Central memory CD4-positive, alpha-beta T cell (primary cell): ENCODE measurements around the gene CST3.
"Not testable (repeated sequence)": the region's sequence is repeated elsewhere in the genome, so short reads cannot be mapped to it uniquely, and the experiment has no call there.

Source experiments
- DNase-seq: peaks from one replicate; pipeline ENCODE4 v3.0.0; 2022

The CST3 gene

GRCh38 chr20:23661002-23661429, 23.3 kb upstream of the CST3 start:
- no peak for DNase-seq

- no peak for DNase-seq
Measured at GRCh38 chr20:23659989-23660837, 22.5 kb upstream of the CST3 start.

DNA sequence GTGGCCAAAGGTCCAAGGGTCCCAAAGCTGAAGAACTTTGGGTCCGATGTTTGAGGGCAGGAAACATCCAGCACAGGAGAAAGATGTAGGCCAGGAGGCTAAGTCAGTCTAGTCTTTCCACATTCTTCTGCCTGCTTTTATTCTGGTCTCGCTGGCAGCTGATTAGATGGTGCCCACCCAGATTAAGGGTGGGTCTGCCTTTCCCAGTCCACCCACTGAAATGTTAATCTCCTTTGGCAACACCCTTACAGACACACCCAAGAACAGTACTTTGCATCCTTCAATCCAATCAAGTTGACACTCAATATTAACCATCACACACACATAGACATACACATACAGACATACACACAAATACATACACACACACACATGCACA, 21.8 kb upstream of the CST3 start:
- DNase-seq, result not testable (repeated sequence)

DNA sequence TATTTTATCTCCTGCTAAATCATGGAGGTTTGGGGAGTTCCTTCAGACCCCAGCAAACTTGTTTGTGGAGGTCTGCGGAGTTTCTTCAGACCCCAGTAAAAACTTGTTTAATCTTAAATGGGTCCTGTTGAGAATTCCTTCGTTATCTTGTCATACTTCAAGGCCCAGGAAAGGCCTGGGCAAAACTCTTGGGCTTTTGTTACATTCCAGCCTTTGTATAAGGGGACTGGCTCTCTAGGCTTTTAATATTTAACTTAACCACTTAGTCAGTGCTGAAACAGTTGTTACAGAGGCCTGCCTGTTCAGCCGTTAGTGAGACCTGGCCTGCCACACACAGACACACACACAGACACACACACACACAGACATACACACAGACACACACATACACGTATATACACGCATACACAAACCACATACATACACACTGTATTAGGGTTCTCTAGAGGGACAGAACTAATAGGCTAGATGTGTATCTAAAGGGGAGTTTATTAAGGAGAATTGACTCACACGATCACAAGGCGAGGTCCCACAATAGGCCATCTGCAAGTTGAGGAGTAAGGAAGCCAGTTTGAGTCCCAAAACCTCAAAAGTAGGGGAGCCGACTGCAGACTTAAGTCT, 21.3 kb upstream of the CST3 start:
- DNase-seq, result no peak

- no peak for DNase-seq
Measured at GRCh38 chr20:23658336-23658735, 20.6 kb upstream of the CST3 start.

DNA sequence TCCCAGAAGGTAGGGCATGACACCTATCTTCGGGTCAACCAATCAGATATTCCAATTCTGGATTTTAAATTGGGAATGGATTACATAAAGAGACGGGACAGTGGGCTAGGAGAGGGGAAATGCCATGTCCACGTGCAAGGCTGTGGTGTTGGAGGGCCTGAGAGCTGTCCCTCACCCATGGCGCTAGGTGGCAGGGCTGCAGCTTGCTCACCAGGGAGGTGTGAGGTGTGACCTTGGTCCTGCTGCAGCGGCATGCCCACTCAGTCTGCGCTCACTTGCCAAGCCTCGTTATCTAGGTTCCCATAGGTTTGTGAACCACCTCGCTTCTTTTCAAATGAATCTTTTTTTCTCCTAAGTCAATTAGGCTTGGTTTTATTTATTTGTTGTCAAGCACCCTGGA, 19.4 kb upstream of the CST3 start:
- DNase-seq, result no peak

- no peak for DNase-seq
Measured at GRCh38 chr20:23656372-23656771, 18.6 kb upstream of the CST3 start.

DNA sequence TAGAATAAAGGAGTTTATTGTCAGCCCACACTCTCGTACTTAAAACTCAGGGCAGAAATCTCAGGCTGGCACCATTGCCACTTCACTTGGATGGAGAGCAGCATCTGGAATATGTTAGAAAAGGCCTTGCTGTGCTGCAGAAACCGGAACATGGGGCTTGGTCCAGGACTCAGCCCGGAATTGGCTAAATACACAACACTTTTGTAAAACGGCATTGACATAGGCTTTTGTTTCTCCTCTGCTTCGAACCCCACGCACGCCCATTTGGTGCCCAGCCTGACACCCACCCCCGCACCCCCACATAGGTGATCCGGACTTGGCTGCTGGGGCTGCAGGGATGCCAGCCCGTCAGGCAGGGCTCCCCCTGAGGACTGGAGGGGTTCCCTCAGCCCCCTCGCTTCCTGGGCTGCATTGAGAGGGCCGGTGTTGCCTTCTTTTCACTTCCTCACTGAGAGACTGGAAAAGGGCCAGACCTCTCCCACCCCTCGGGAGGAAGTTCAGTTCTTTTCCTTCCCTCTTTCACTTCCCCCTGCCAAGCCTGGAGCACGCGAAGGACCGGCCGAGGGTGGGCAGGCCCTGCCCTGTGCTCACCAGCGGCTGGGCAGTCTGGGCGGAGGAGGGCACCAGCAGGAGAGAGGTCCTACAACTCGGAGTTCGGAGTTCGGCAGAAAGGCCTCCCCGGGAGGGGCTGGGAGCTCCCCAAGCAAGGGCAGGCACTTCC, 17.9 kb upstream of the CST3 start:
- no peak for DNase-seq

DNA sequence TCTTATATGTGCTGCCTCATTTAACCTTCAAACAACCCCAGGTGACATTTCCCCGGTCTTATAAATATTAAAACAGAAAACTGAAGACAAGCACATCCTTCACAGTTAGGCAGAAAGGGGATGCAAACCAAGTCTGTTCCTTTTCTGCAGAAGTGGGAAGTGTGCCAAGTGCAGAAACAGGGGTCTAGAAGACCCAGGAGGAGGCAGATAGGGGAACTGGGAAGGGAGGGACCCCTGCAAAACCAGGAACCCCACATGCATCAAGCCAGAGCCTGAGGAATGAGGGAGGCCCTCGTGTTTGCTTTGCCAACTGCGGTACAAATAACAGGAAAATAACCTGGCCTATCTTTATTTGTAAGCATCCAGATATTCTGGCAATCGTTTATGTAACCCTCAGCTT, 17.0 kb upstream of the CST3 start:
- DNase-seq, result no peak

GRCh38 chr20:23654000-23654399, 16.2 kb upstream of the CST3 start:
- no peak for DNase-seq

GRCh38 chr20:23653400-23653938, 15.7 kb upstream of the CST3 start:
- DNase-seq, result no peak

GRCh38 chr20:23652926-23653325, 15.2 kb upstream of the CST3 start:
- no peak for DNase-seq

DNA sequence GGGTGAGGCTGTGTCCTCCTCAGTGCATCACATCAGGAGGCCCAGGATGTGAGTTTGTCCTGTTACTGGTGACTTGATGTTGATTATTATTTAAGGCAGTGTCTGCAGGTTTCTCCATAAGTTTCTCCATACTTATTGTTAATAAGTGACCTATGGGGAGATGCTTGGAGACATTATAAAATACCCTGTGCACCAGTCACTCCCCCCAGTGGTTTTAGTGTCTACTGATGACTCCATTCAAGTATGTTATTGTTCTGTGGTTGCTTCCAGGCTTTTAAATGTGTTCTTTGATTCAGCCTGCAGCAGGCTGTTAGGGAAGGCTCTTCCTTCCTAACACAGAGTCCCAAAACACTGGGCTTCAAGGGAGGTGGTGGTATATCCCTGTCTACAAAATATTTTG, 14.6 kb upstream of the CST3 start:
- no peak for DNase-seq

DNA sequence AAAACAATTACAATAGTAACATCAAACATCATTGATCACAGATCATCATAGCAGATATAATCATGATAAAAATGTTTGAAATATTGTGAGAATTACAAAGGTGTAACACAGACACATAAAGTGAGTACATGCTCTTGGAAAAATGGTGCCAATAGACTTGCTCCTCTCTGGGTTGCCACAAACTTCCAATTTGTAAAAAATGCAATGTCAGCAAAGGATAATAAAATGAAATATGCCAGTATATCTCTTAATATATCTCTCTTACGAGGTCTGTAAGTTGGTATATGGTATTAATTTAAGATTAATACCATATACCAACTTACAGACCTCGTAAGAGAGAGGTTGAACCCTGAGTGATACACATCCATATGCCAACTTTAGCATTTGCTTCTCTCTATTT, 13.4 kb upstream of the CST3 start:
- no peak for DNase-seq

DNA sequence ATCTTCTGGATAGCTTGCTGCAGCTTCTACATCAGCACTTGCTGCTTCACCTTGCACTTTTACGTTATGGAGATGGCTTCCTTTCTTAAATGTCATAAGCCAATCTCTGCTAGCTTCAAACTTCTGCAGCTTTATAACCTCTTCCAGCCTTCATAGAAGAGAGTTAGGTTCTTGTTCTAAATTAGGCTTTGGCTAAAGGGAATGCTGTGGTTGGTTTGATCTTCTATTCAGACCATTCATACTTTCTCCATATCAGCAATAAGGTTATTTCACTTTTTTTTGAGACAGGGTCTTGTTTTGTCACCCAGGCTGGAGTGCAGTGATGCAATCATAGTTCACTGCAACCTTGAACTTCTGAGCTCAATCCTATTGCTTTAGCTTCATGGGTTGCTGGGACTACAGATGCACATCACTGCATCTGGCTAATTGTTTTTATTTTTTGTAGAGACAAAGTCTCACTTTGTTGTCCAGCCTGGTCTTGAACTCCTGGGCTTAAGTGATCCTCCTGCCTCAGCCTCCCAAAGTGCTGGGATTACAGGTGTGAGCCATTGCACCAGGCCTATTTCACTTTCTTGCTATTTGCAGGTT, 12.2 kb upstream of the CST3 start:
- DNase-seq, result no peak

- DNase-seq, result no peak
Measured at GRCh38 chr20:23649242-23649641, 11.5 kb upstream of the CST3 start.

- no peak for DNase-seq
Measured at GRCh38 chr20:23647346-23647745, 9.6 kb upstream of the CST3 start.

- no peak for DNase-seq
Measured at GRCh38 chr20:23646106-23646873, 8.5 kb upstream of the CST3 start.

GRCh38 chr20:23645575-23645974, 7.8 kb upstream of the CST3 start:
- no peak for DNase-seq

DNA sequence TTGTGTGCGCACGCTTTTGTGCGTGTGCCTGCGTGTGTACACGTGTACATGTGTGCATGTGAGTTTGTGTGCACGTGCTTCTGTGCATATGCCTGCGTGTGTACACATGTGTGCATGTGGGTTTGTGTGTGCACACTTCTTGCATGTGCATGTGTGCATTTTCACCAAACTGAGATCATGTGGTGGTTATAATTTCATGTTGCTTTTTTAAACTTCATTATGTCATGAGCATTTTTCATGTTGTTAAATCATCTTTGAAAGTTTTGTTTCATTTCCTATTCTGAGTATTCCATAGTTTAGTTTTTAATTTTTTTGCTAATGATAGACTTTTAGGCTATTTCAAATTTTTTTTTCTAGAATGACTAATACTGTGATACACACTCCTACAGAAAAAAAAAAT, 6.4 kb upstream of the CST3 start:
- DNase-seq, result no peak

- DNase-seq, result no peak
Measured at GRCh38 chr20:23643659-23644058, 5.9 kb upstream of the CST3 start.
